Activated T-cell treated with anti-CD3 and anti-CD28 coated beads, Interleukin-2, amount 50 U/mL, for 72 hours (primary cell): ENCODE data around the gene JMJD7. TPM values are rescaled to one million over a fixed set of nuclear protein-coding genes. Genes with fewer than 3 reads are reported as not detected.
A peak's percentile ranks its signal among the peaks of the same experiment; 100 is the strongest.

Source experiments
- ATAC-seq, 2 donors: fragments of 150-1000 bp; cut with Tn5 transposase; replicated peaks in 1 of 2; 2 replicates each; pipeline ENCODE4 v1.10.0; 2021; ENCODE audit warnings: moderate library complexity in 2 of 2, mild to moderate bottlenecking in 1 of 2
- DNase-seq, 2 donors: peaks; one replicate each; pipeline ENCODE4 v3.0.0; 2021 to 2022; ENCODE audit warnings: mixed read lengths in 1 of 2
- H3K27ac Mint-ChIP-seq: one replicate; pipeline ENCODE4 v1.8.0; 2022; ENCODE audit warnings: mild to moderate bottlenecking, moderate library complexity, mixed read lengths
- H3K27me3 Mint-ChIP-seq: one replicate; pipeline ENCODE4 v1.8.0; 2022; ENCODE audit warnings: low read depth, mixed read lengths
- H3K36me3 Mint-ChIP-seq, 2 donors: one replicate each; pipeline ENCODE4 v1.8.0; 2022; ENCODE audit warnings: mixed read lengths in 2 of 2, mild to moderate bottlenecking in 1 of 2; ENCODE audit not compliant: insufficient read depth in 2 of 2
- H3K4me1 Mint-ChIP-seq: one replicate; pipeline ENCODE4 v1.8.0; 2022; ENCODE audit warnings: low read depth, mixed read lengths
- H3K4me3 Mint-ChIP-seq, 2 donors: one replicate each; pipeline ENCODE4 v1.8.0; 2022; ENCODE audit warnings: mild to moderate bottlenecking in 2 of 2, mixed read lengths in 2 of 2, moderate library complexity in 2 of 2
- H3K9me3 Mint-ChIP-seq, 2 donors: one replicate each; pipeline ENCODE4 v1.8.0; 2022; ENCODE audit warnings: mixed read lengths in 2 of 2
- total RNA-seq, 2 donors: library from RNA; stranded (reverse); gene quantifications; one replicate each; pipeline ENCODE4 v1.2.3, GENCODE V29; 2022

Gene JMJD7
- total RNA-seq, 2 donors from 2014 or later = 15.2 to 16.0 TPM

DNA sequence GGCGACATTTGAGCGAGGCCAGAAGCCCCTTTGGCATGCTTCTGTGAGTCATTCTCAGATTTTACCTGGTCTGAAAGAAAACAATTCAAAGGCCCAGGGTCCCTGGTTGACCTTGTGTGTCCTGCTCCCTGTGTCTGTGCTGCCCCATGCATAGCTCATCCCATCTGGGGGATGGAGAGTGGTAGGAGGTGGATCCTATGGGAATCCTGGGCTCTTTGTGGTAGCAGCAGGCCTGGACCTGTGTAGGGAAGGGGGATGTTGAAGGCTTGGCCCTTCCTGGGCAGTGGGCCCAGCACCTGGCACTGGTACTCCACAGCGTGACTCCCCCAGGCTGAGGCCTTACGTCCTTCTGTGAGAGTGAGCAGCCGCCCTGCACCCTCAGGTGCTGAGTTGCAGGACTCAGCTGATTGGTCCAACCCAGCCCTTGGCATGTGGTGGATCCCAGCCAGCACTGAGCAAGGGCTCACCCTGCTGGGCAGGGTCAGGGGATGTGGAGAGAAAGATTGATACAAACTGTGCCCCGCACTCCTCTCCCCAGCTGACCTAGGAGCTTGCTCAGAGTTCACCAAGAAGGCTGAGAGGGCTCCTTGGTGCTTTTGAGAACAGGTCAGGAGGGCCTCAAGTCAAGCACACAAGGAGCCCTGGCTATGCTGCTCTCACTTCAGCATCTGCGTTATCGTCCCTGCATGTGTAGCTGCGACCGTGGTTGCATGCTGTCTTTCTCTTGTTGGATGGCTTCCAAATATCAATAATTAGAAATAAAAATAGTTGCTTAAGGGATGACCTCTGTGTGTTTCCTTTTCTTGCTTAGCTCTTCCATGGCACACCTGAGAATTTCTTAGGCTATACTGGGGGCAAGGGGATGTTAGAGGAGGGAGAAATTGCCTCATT lies 21.4 kb upstream of the JMJD7 start:
- no peaks in the 10 kb centered on the region for H3K9me3 Mint-ChIP-seq
- no peak for ATAC-seq
- H3K27me3 Mint-ChIP-seq = no peaks in the 10 kb centered on the region
- no peak for DNase-seq
- H3K4me1 Mint-ChIP-seq = peaks cover 12% of the 10 kb centered on the region
- no peak overlapping the region for H3K4me3 Mint-ChIP-seq
- no peak overlapping the region for H3K27ac Mint-ChIP-seq
- peaks cover 0 to 1% of the 10 kb centered on the region in 2 donors for H3K36me3 Mint-ChIP-seq

DNA sequence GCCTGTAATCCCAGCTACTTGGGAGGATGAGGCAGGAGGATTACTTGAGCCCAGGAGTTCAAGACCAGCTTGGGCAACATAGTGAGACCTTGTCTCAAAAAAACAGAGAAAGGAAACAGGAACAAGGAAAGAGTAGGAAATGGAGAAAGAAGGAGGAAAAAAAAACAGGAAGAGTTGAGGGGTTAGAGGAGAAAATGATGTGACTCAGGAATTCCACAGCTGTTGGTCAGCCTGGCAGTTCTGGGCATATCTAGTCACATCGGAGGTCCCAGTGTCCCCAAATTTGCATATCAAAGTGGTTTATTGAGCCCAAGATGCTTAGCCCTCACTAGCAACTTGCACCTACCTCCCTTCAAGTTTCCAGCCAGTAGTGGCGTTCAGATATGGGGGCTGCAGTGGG lies 18.8 kb upstream of the JMJD7 start:
- DNase-seq (no peak), ATAC-seq (no peak)
- peak overlapping the region; percentile 21 for H3K27ac Mint-ChIP-seq
- no peaks in the 10 kb centered on the region for H3K36me3 Mint-ChIP-seq
- H3K4me3 Mint-ChIP-seq = no peak overlapping the region
- H3K4me1 Mint-ChIP-seq = peaks cover 10% of the 10 kb centered on the region
- H3K9me3 Mint-ChIP-seq = no peaks in the 10 kb centered on the region
- no peaks in the 10 kb centered on the region for H3K27me3 Mint-ChIP-seq

DNA sequence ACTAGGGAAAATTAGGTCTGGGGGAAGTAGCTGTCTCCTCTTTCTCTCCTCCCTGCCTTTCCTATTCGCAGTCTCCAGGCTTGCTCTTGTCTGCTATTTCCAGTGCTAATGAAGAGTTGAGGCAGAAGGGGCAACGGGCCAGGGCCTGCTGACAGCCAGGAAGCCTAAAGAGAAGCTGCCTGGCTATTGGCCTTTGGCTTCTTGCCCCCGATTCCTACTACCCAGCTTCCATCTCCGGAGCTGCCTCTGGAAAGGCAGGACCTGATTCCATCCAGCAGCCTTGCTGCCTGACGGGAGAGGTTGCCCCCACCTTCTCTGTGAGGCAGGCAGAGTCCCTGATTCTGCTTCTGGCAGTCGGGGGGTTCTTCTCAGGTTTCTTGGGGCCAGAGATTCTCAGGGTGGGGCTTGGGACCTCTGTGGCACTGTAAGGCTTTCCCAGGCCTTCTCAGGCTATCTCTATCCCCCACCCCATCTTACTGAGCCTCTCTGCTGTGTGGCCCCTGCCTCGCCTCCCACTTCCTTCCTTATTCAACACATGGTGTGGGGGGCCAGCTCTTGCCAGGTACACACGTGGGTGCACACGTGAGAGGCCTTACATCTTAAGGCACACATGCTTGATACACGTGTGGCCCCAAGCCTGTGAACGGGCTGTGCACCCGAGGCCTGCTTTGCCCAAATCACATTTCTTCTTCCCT lies 18.2 kb upstream of the JMJD7 start:
- DNase-seq (no peak), ATAC-seq (no peak)
- Mint-ChIP-seq H3K9me3 (no peaks in the 10 kb centered on the region), H3K4me1 (peaks cover 4% of the 10 kb centered on the region), H3K4me3 (no peak overlapping the region), H3K36me3 (no peaks in the 10 kb centered on the region), H3K27me3 (no peaks in the 10 kb centered on the region), H3K27ac (no peak overlapping the region)

DNA sequence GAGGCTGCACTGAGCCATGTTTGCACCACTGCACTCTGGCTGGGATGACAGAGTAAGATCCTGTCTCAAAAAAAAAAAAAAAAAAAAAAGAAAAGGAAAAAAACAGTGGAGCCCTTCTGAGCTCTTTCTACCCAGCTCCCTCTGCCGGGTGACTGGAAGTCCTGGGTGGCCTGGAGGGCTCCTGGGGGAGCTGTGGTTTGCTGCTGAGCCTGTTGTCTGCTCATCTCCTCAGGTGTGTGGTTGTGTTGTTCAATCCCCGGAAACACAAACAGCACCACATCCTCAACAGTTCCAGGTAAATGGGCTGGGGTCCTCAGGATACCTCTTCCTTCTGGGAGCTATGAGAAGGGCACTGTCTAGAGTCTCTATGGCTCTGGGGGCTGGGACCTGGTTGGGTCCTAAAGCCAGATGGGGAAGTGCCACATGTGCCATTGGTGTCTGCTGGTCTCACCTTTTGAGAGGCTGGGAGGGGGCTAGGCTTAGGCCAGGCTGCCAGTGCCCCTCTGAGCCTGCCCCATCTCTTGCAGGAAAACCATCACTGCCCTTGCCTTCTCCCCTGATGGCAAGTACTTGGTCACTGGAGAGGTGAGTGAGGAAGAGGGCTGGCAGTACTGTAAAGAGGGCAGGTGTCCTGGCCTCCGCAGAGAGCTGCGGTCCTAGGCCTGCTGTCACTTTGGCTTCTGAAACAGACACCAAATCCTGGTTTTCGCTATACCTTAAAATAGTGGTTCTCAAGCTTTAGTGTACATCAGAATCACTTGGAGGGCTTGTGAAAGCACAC lies 17.1 kb upstream of the JMJD7 start:
- no peak for DNase-seq
- Mint-ChIP-seq H3K27me3 (no peaks in the 10 kb centered on the region), H3K9me3 (no peaks in the 10 kb centered on the region), H3K27ac (no peak overlapping the region), H3K4me3 (no peak overlapping the region), H3K4me1 (no peaks in the 10 kb centered on the region), H3K36me3 (peaks cover 0 to under 1% of the 10 kb centered on the region in 2 donors)
- ATAC-seq = peak in 1 of 2 donors; percentile 8

DNA sequence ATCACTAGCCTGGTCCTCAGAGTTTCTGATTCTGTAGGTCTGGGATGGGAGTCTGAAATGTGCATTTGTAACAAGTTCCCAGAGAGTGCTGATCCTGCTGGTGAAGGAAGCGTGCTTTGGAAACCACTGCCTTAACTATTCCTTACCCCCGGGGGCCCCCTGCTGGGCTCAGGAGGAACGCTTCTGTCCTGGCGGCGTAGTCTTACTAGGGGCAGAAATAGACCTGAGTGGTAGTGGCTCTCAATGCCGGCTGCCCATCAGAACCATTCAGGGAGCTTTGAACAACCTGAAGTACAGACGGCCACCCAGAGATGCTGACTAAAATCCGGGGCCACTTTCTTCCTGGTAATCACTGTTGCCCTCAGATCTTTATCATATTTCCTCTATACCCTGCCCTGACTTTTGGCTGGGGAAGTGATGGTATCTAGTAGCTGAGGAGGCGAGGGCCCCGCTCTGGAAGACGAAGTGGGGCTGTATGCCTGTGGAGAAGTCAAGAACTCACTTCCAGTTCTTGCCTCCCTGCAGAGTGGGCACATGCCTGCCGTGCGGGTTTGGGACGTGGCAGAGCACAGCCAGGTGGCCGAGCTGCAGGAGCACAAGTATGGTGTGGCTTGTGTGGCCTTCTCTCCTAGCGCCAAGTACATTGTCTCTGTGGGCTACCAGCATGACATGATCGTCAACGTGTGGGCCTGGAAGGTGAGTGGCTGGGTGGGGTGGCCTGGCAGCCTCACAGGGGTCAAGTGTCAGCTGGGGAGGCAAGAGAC lies 16.3 kb upstream of the JMJD7 start:
- DNase-seq (peak; percentile 77 to 80), ATAC-seq (peak; percentile 87 to 89)
- Mint-ChIP-seq H3K27ac (peak overlapping the region; percentile 9), H3K4me1 (no peaks in the 10 kb centered on the region), H3K9me3 (no peaks in the 10 kb centered on the region), H3K36me3 (peaks cover 0 to 1% of the 10 kb centered on the region in 2 donors), H3K4me3 (no peak overlapping the region), H3K27me3 (no peaks in the 10 kb centered on the region)

DNA sequence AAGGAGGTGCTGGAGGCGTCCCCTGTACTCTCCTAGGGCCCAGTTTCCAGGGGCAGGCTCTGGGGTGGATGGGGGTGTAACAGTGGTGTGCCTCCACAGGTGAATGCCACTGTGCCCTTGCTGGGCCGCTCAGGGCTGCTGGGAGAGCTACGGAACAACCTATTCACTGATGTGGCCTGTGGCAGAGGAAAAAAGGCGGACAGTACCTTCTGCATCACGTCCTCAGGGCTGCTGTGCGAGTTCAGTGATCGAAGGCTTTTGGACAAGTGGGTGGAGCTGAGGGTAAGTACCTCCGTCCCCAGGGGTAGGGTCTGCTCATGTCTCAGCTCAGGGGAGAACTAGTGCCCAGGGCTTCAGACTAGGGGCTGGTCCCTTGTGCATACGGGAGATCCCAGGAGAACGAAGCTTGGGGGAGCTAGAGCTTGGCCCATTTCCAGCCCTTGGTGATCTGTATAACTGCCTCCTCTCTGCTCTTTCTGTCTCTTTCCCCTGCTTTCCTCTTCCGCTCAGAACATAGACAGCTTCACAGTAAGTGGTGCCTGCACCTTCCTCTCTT lies 15.0 kb upstream of the JMJD7 start:
- no peak overlapping the region for H3K27ac Mint-ChIP-seq
- no peak overlapping the region for H3K4me3 Mint-ChIP-seq
- H3K9me3 Mint-ChIP-seq = no peaks in the 10 kb centered on the region
- no peak for ATAC-seq
- H3K36me3 Mint-ChIP-seq = peaks cover 0 to 1% of the 10 kb centered on the region in 2 donors
- H3K4me1 Mint-ChIP-seq = no peaks in the 10 kb centered on the region
- no peaks in the 10 kb centered on the region for H3K27me3 Mint-ChIP-seq
- DNase-seq = no peak

DNA sequence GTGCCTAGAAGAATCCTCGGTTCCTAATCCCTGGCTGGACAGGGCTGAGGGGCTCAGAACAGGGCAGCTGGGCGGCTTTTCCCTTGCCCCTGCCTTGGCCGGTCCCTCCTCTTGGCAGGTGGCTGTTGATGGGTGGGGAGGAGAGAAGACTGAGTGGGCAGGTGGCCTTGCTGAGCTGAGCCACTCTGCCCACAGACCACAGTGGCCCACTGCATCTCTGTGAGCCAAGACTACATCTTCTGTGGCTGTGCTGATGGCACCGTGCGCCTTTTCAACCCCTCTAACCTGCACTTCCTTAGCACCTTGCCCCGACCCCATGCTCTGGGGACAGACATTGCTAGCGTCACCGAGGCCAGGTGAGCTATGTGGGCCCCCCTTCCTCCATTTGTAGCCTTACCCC lies 14.5 kb upstream of the JMJD7 start:
- H3K9me3 Mint-ChIP-seq = no peaks in the 10 kb centered on the region
- DNase-seq (no peak), ATAC-seq (no peak)
- no peak overlapping the region for H3K27ac Mint-ChIP-seq
- H3K4me1 Mint-ChIP-seq = no peaks in the 10 kb centered on the region
- H3K27me3 Mint-ChIP-seq = no peaks in the 10 kb centered on the region
- H3K4me3 Mint-ChIP-seq = no peak overlapping the region
- peaks cover 0 to 1% of the 10 kb centered on the region in 2 donors for H3K36me3 Mint-ChIP-seq

DNA sequence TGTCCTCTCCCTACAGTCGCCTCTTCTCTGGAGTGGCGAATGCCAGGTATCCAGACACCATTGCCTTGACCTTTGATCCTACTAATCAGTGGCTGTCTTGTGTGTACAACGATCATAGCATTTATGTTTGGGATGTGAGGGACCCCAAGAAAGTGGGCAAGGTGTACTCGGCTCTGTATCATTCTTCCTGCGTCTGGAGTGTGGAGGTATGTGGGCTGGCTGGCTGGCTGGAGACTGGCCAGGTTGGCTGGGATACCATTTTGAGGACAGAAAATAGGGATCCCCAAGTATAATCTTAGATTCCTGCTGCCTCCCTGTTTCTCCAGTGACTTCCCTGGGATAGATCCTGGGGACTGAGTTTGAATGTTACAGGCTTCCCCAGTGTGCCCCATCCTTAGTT lies 13.4 kb upstream of the JMJD7 start:
- no peak overlapping the region for H3K4me3 Mint-ChIP-seq
- H3K27me3 Mint-ChIP-seq = no peaks in the 10 kb centered on the region
- H3K4me1 Mint-ChIP-seq = no peaks in the 10 kb centered on the region
- H3K9me3 Mint-ChIP-seq = no peaks in the 10 kb centered on the region
- no peak for DNase-seq
- H3K27ac Mint-ChIP-seq = no peak overlapping the region
- ATAC-seq = no peak
- peaks cover 0 to 1% of the 10 kb centered on the region in 2 donors for H3K36me3 Mint-ChIP-seq

DNA sequence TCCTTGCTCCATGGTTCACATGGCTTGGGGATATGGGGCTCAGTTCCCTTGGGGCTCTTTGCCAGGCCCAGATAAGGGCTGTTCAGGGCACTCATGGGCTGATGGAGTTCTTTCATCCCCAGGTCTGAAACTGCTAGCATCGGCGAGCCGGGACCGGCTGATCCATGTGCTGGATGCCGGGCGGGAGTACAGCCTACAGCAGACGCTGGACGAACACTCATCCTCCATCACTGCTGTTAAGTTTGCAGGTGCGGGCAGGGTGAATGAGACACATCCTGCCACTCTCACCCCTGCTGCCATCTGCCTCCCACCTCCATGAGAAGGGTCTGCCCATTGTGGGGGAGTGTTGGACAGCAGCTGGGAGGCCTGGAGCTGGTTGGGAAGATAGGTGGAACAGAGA lies 11.1 kb upstream of the JMJD7 start:
- Mint-ChIP-seq H3K9me3 (no peaks in the 10 kb centered on the region), H3K4me1 (no peaks in the 10 kb centered on the region), H3K36me3 (peaks cover 0 to 1% of the 10 kb centered on the region in 2 donors), H3K27ac (no peak overlapping the region), H3K27me3 (no peaks in the 10 kb centered on the region), H3K4me3 (no peak overlapping the region)
- DNase-seq (no peak), ATAC-seq (no peak)

DNA sequence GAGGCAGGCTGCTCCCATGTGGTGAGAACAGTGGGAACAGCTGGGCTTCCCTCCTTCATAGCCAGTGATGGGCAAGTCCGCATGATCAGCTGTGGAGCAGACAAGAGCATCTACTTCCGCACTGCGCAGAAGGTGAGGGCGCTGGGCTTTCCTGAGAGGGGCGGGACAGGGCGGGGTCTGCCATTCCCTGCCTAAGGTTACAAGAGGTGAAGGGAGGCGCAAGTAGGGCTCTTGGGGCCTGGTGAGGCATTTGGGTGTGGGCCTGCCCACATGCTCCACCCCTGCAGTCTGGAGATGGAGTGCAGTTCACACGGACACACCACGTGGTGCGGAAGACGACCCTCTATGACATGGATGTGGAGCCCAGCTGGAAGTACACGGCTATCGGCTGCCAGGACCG lies 10.6 kb upstream of the JMJD7 start:
- peaks cover 0 to 1% of the 10 kb centered on the region in 2 donors for H3K36me3 Mint-ChIP-seq

DNA sequence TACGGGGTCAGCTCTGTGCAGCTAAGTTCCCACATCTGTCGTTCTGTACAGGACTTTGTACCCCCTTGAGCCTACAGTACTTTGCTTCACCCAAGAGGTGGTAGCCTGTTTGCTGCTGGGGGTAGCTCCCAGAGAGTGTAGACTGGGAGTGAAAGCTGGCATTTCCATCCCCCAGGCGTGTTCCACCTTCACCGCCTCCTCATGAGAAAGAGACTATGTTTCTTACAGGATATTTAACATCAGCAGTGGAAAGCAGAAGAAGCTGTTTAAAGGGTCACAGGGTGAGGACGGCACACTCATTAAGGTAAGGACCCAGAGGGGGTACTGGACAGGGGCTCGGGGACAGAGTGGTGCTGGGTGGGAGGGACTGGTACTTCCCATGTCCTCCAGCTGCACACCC lies 10.1 kb upstream of the JMJD7 start:
- ATAC-seq (no peak), DNase-seq (no peak)
- peaks cover 0 to 1% of the 10 kb centered on the region in 2 donors for H3K36me3 Mint-ChIP-seq
- no peak overlapping the region for H3K4me3 Mint-ChIP-seq
- H3K27ac Mint-ChIP-seq = no peak overlapping the region
- no peaks in the 10 kb centered on the region for H3K4me1 Mint-ChIP-seq
- no peaks in the 10 kb centered on the region for H3K9me3 Mint-ChIP-seq
- H3K27me3 Mint-ChIP-seq = no peaks in the 10 kb centered on the region

More for the DNA sequence above, 10.6 kb upstream of the JMJD7 start:
- Mint-ChIP-seq H3K9me3 (no peaks in the 10 kb centered on the region), H3K4me3 (no peak overlapping the region), H3K4me1 (no peaks in the 10 kb centered on the region), H3K27ac (no peak overlapping the region), H3K27me3 (no peaks in the 10 kb centered on the region)
- ATAC-seq (no peak), DNase-seq (no peak)

DNA sequence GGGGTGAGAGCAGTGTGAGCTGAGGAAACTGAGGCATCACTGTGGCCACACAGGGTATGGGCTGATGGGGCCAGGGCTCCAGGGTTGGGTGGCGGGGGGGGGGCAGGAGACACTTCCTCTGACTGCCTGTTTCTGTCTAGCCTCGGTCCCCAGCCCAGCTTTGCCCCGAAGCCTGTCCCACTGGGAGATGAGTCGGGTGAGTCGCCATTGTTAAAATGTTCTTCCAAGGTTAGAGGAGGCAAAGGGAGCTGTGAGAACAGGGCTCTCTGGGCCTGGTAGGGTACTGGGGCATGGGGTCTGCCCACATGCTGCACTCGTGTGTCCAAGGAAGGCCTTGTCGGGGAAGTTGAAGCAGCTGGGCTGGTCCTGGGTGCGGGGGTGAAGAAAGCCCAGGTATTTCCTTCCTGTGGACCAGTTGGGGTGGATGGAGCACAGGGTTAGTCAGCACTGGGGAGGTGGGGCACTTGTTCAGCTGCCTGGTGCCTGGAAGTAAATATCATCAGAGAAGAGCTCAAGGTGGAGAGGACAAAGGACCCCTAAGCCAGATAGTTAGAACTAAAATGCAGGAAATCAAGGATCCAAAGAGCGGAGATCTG lies 8.3 kb upstream of the JMJD7 start:
- Mint-ChIP-seq H3K27me3 (no peaks in the 10 kb centered on the region), H3K4me3 (no peak overlapping the region), H3K4me1 (no peaks in the 10 kb centered on the region), H3K27ac (no peak overlapping the region), H3K9me3 (no peaks in the 10 kb centered on the region), H3K36me3 (peaks cover 0 to 1% of the 10 kb centered on the region in 2 donors)
- no peak for ATAC-seq
- no peak for DNase-seq
